DOHH2 (cell line): Measurements from ENCODE around the gene SREBF2.
A peak's percentile ranks its signal among the peaks of the same experiment; 100 is the strongest.

Experiments used
- H3F3A ChIP-seq: fragments of 200-600 bp; sonication (generic), shearing (Covaris generic); 2 replicates; pipeline ENCODE4 v1.6.0; 2016; ENCODE audit warnings: antibody characterized with exemption, mild to moderate bottlenecking; ENCODE audit not compliant: control insufficient read depth, insufficient read depth
- H3K27ac ChIP-seq: fragments of 200-600 bp; sonication (generic); 2 replicates; pipeline ENCODE4 v1.5.1; 2014; ENCODE audit warnings: low read depth, mild to moderate bottlenecking, low read length, moderate library complexity
- H3K27me3 ChIP-seq: fragments of 200-600 bp; sonication (generic); 2 replicates; pipeline ENCODE4 v1.6.1; 2014; ENCODE audit warnings: mild to moderate bottlenecking, low read length, mixed read lengths; ENCODE audit not compliant: control insufficient read depth
- H3K36me3 ChIP-seq: fragments of 200-600 bp; sonication (generic); 2 replicates; pipeline ENCODE4 v1.6.1; 2014; ENCODE audit warnings: mild to moderate bottlenecking, low read length, moderate library complexity, mixed read lengths; ENCODE audit not compliant: control insufficient read depth
- H3K4me1 ChIP-seq: fragments of 200-600 bp; sonication (generic); 2 replicates; pipeline ENCODE4 v1.6.1; 2014; ENCODE audit warnings: mild to moderate bottlenecking, low read length, mixed read lengths; ENCODE audit not compliant: control insufficient read depth
- H3K4me2 ChIP-seq: fragments of 200-600 bp; sonication (generic); 2 replicates; pipeline ENCODE4 v1.6.0; 2014; ENCODE audit warnings: mild to moderate bottlenecking, low read length, moderate library complexity
- H3K4me3 ChIP-seq: fragments of 200-600 bp; sonication (generic); 2 replicates; pipeline ENCODE4 v1.5.1; 2014; ENCODE audit warnings: mild to moderate bottlenecking, low read length, mixed read lengths
- H3K79me2 ChIP-seq: fragments of 200-600 bp; sonication (generic); 2 replicates; pipeline ENCODE4 v1.6.1; 2014; ENCODE audit warnings: mild to moderate bottlenecking, low read length, mixed read lengths; ENCODE audit not compliant: control insufficient read depth
- H3K9me2 ChIP-seq: fragments of 200-600 bp; sonication (generic); replicated peaks from 2 replicates; pipeline ENCODE4 v1.6.1; 2014; ENCODE audit warnings: mild to moderate bottlenecking, low read length, mixed read lengths; ENCODE audit not compliant: control insufficient read depth
- H3K9me3 ChIP-seq: fragments of 200-600 bp; sonication (generic); 2 replicates; pipeline ENCODE4 v1.6.1; 2014; ENCODE audit warnings: antibody characterized with exemption, low read length, mixed read lengths; ENCODE audit not compliant: control insufficient read depth, insufficient read depth
- H4K20me1 ChIP-seq: fragments of 200-600 bp; sonication (generic); 2 replicates; pipeline ENCODE4 v1.6.0; 2014; ENCODE audit warnings: low read depth, mild to moderate bottlenecking, antibody characterized with exemption, low read length, moderate library complexity; ENCODE audit not compliant: control insufficient read depth, insufficient read depth
- CTCF ChIP-seq: fragments of 200-600 bp; sonication (generic); IDR thresholded peaks from one replicate; pipeline ENCODE4 v1.5.1; 2014; ENCODE audit warnings: antibody characterized with exemption, mild to moderate bottlenecking, low read depth, low read length; ENCODE audit not compliant: poor library complexity, severe bottlenecking
- EZH2phosphoT487 ChIP-seq: fragments of 200-600 bp; sonication (generic); IDR thresholded peaks from 2 replicates; pipeline ENCODE4 v1.6.1; 2017; ENCODE audit warnings: borderline replicate concordance, mild to moderate bottlenecking, antibody characterized with exemption, low read length, moderate library complexity, mixed read lengths

Gene SREBF2

GRCh38 chr22:41943661-41944209 lies 110.8 kb downstream of the SREBF2 start:
- Histone ChIP-seq H3K9me3 (no peaks in the 10 kb centered on the region), H3K9me2 (no peaks in the 10 kb centered on the region), H3F3A (peaks cover 58% of the 10 kb centered on the region), H3K4me2 (peak overlapping the region; percentile 75), H3K36me3 (peaks cover 72% of the 10 kb centered on the region), H3K27me3 (no peaks in the 10 kb centered on the region), H3K79me2 (peaks cover 90% of the 10 kb centered on the region), H3K4me1 (peaks cover 77% of the 10 kb centered on the region), H3K27ac (peak overlapping the region; percentile 87), H3K4me3 (peak overlapping the region; percentile 81), H4K20me1 (peaks cover 11% of the 10 kb centered on the region)
- TF ChIP-seq EZH2phosphoT487 (no peak), CTCF (no peak)

GRCh38 chr22:41946629-41947423 lies 113.9 kb downstream of the SREBF2 start, which contains the start of gene CENPM:
TSS of gene CENPM (minus strand) at chr22:41947152. CDS start at chr22:41947076, 76 bp downstream.
- Histone ChIP-seq H3K9me3 (no peaks in the 10 kb centered on the region), H3K4me1 (peaks cover 77% of the 10 kb centered on the region), H4K20me1 (peaks cover 4% of the 10 kb centered on the region; the same call in 1 of the 2 replicates), H3K27ac (peak within 1 kb of the TSS; percentile 87), H3K9me2 (no peaks in the 10 kb centered on the region), H3F3A (peaks cover 39% of the 10 kb centered on the region), H3K4me2 (peak within 1 kb of the TSS; percentile 75), H3K4me3 (peak within 1 kb of the TSS; percentile 81), H3K79me2 (peaks cover 88% of the 10 kb centered on the region), H3K27me3 (no peaks in the 10 kb centered on the region), H3K36me3 (peaks cover 42% of the 10 kb centered on the region)
- TF ChIP-seq CTCF (no peak), EZH2phosphoT487 (no peak)

GRCh38 chr22:41947424-41948080 lies 114.6 kb downstream of the SREBF2 start:
- Histone ChIP-seq H4K20me1 (peaks cover 4% of the 10 kb centered on the region; the same call in 1 of the 2 replicates), H3K27me3 (no peaks in the 10 kb centered on the region), H3K27ac (peak overlapping the region; percentile 87), H3K79me2 (peaks cover 86% of the 10 kb centered on the region), H3K9me2 (no peaks in the 10 kb centered on the region), H3F3A (peaks cover 38% of the 10 kb centered on the region), H3K36me3 (peaks cover 38% of the 10 kb centered on the region), H3K4me2 (peak overlapping the region; percentile 75), H3K4me1 (peaks cover 81% of the 10 kb centered on the region), H3K9me3 (no peaks in the 10 kb centered on the region), H3K4me3 (peak overlapping the region; percentile 81)
- TF ChIP-seq EZH2phosphoT487 (no peak), CTCF (no peak)
